SK-N-SH (cell line): ENCODE measurements around the gene CLIC4. TPM values are rescaled to one million over a fixed set of nuclear protein-coding genes. Genes with fewer than 3 reads are reported as not detected.

ENCODE experiments used
- CTCF ChIA-PET: fragments of 300-600, 350-600 bp; formaldehyde crosslinking; extraction: SDS; loops from one replicate; lab custom pipeline; 2021; lab: Yijun Ruan, JAX
- POLR2A ChIA-PET: fragments of 350-600 bp; sonication (Branson Sonifier 250); formaldehyde crosslinking; extraction: SDS; loops from one replicate; lab custom pipeline; 2020; ENCODE audit warnings: antibody characterized with exemption, inconsistent platforms; lab: Yijun Ruan, JAX
- DNase-seq: peaks from one replicate; pipeline ENCODE4 v3.0.0; 2012
- H2AFZ ChIP-seq: fragments of 200-600 bp; sonication (generic); 2 replicates; pipeline ENCODE4 v1.8.1; 2016; ENCODE audit warnings: antibody characterized with exemption, mild to moderate bottlenecking, low read depth
- H3F3A ChIP-seq: fragments of 200-600 bp; sonication (generic); replicated peaks from 2 replicates; pipeline ENCODE3; 2016; ENCODE audit warnings: antibody characterized with exemption, mild to moderate bottlenecking; ENCODE audit not compliant: insufficient read depth
- H3K27ac ChIP-seq, 2 experiments: fragments of 200-500 bp in 1 of 2; fragments of 200-600 bp in 1 of 2; sonication (Bioruptor generic) in 1 of 2; sonication (generic), shearing (Covaris generic) in 1 of 2; 2 replicates each; pipeline versions ENCODE4 v1.5.1 to v1.6.1; 2014 to 2016; ENCODE audit warnings: low read depth in 2 of 2, inconsistent platforms in 1 of 2, low read length in 1 of 2, mild to moderate bottlenecking in 1 of 2, mixed read lengths in 1 of 2
- H3K27me3 ChIP-seq: fragments of 200-600 bp; sonication (generic), shearing (Covaris generic); 2 replicates; pipeline ENCODE4 v1.6.1; 2016; ENCODE audit warnings: mixed run types; ENCODE audit not compliant: insufficient read depth
- H3K36me3 ChIP-seq, 2 experiments: fragments of 200-500 bp in 1 of 2; fragments of 200-600 bp in 1 of 2; sonication (Bioruptor generic) in 1 of 2; sonication (generic) in 1 of 2; replicated peaks in 1 of 2; 2 replicates each; pipeline versions ENCODE3 to v1.5.1; 2014 to 2016; ENCODE audit warnings: low read length in 1 of 2, mild to moderate bottlenecking in 1 of 2; ENCODE audit not compliant: insufficient read depth in 2 of 2, control insufficient read depth in 1 of 2
- H3K4me1 ChIP-seq, 2 experiments: fragments of 200-500 bp in 1 of 2; fragments of 200-600 bp in 1 of 2; sonication (Bioruptor generic) in 1 of 2; sonication (generic), shearing (Covaris generic) in 1 of 2; 2 replicates each; pipeline versions ENCODE4 v1.5.1 to v1.6.1; 2014 to 2016; ENCODE audit warnings: low read depth in 1 of 2, low read length in 1 of 2, mixed run types in 1 of 2; ENCODE audit not compliant: insufficient read depth in 2 of 2, control insufficient read depth in 1 of 2
- H3K4me2 ChIP-seq: fragments of 200-600 bp; sonication (generic), shearing (Covaris generic); 2 replicates; pipeline ENCODE4 v1.6.1; 2017; ENCODE audit warnings: mixed run types
- H3K4me3 ChIP-seq, 2 experiments: fragments of 200-500 bp in 1 of 2; fragments of 200-600 bp in 1 of 2; sonication (Bioruptor generic) in 1 of 2; sonication (generic), shearing (Covaris generic) in 1 of 2; 2 replicates each; pipeline versions ENCODE4 v1.5.1 to v1.8.1; 2014 to 2016; ENCODE audit warnings: low read depth in 2 of 2, inconsistent platforms in 1 of 2, low read length in 1 of 2, mild to moderate bottlenecking in 1 of 2, mixed read lengths in 1 of 2, moderate library complexity in 1 of 2
- H3K79me2 ChIP-seq: fragments of 200-600 bp; sonication (generic); 2 replicates; pipeline ENCODE4 v1.8.1; 2017; ENCODE audit warnings: mild to moderate bottlenecking; ENCODE audit not compliant: insufficient read depth
- H3K9ac ChIP-seq: fragments of 200-600 bp; sonication (generic); 2 replicates; pipeline ENCODE4 v1.6.1; 2017; ENCODE audit warnings: mixed run types
- H3K9me2 ChIP-seq: fragments of 200-600 bp; sonication (generic); 2 replicates; pipeline ENCODE4 v1.6.1; 2017; ENCODE audit warnings: mixed run types
- H3K9me3 ChIP-seq: fragments of 200-600 bp; sonication (generic); 2 replicates; pipeline ENCODE4 v1.6.1; 2017; ENCODE audit warnings: mixed run types, mild to moderate bottlenecking, moderate library complexity
- H4K20me1 ChIP-seq: fragments of 200-600 bp; sonication (generic); 2 replicates; pipeline ENCODE4 v1.6.1; 2017; ENCODE audit warnings: mild to moderate bottlenecking, mixed run types; ENCODE audit not compliant: insufficient read depth
- CHD2 ChIP-seq: fragments of 150-350 bp; IDR thresholded peaks from 2 replicates; pipeline ENCODE4 v1.6.1; 2018; ENCODE audit warnings: low read length; ENCODE audit not compliant: partially characterized antibody
- ELF1 ChIP-seq: IDR thresholded peaks from 2 replicates; pipeline ENCODE4 v1.4.0; 2012
- FOSL2 ChIP-seq: IDR thresholded peaks from 2 replicates; pipeline ENCODE4 v1.4.0; 2012; ENCODE audit warnings: low read depth, mild to moderate bottlenecking, moderate library complexity, borderline replicate concordance
- FOXJ3 ChIP-seq: sonication (generic); formaldehyde crosslinking; IDR thresholded peaks from 2 replicates; pipeline ENCODE4 v1.5.1; 2020; ENCODE audit warnings: mild to moderate bottlenecking, missing genetic modification reagents
- GABPA ChIP-seq: IDR thresholded peaks from 2 replicates; pipeline ENCODE4 v1.4.0; 2012; ENCODE audit warnings: low read depth, mild to moderate bottlenecking
- GATA2 ChIP-seq: sonication (generic); formaldehyde crosslinking; IDR thresholded peaks from 2 replicates; pipeline ENCODE4 v1.5.0; 2020; ENCODE audit warnings: mild to moderate bottlenecking, missing genetic modification reagents
- JUND ChIP-seq: IDR thresholded peaks from 2 replicates; pipeline ENCODE4 v1.4.0; 2012
- MXI1 ChIP-seq: IDR thresholded peaks from 2 replicates; pipeline ENCODE4 v1.6.1; 2012; ENCODE audit warnings: mild to moderate bottlenecking, low read depth, low read length, improper control_type of control experiment
- NFIC ChIP-seq: IDR thresholded peaks from 2 replicates; pipeline ENCODE4 v1.4.0; 2012; ENCODE audit warnings: borderline replicate concordance
- RAD21 ChIP-seq: IDR thresholded peaks from 2 replicates; pipeline ENCODE4 v1.6.1; 2012; ENCODE audit warnings: mild to moderate bottlenecking, low read length
- RXRA ChIP-seq: IDR thresholded peaks from 2 replicates; pipeline ENCODE4 v1.4.0; 2012; ENCODE audit warnings: low read depth, mild to moderate bottlenecking, borderline replicate concordance
- SMC3 ChIP-seq: IDR thresholded peaks from 2 replicates; pipeline ENCODE4 v1.6.1; 2012; ENCODE audit warnings: low read depth, low read length, improper control_type of control experiment
- TAF1 ChIP-seq: IDR thresholded peaks from 2 replicates; pipeline ENCODE4 v1.6.1; 2012; ENCODE audit warnings: low read depth, mild to moderate bottlenecking, low read length, moderate library complexity, borderline replicate concordance
- TCF12 ChIP-seq: IDR thresholded peaks from 2 replicates; pipeline ENCODE4 v1.4.0; 2012
- TEAD4 ChIP-seq: IDR thresholded peaks from 2 replicates; pipeline ENCODE4 v1.4.0; 2012; ENCODE audit warnings: mild to moderate bottlenecking, borderline replicate concordance; ENCODE audit not compliant: insufficient read depth
- YY1 ChIP-seq: IDR thresholded peaks from 2 replicates; pipeline ENCODE4 v1.4.0; 2012; ENCODE audit warnings: low read depth, mild to moderate bottlenecking
- WGBS: methylation state at CpG from one replicate; pipeline ENCODE4 v1.1.6; 2017; ENCODE audit warnings: low lambda C conversion rate; 5-methylcytosine and 5-hydroxymethylcytosine counted together
- polyA plus RNA-seq, 3 experiments: library from polyadenylated mRNA; depleted of rRNA; stranded (reverse); fragments of >200 nt; gene quantifications; 2 replicates each; pipeline ENCODE4 v1.2.3, GENCODE V29; 2012
- TF ChIP-seq, protein P1 (sequence below): IDR thresholded peaks from 2 replicates; pipeline ENCODE4 v1.4.0; 2012; ENCODE audit warnings: low read depth
- TF ChIP-seq, protein P2 (sequence below): IDR thresholded peaks from 2 replicates; pipeline ENCODE4 v1.6.1; 2012; ENCODE audit warnings: mild to moderate bottlenecking, low read depth, low read length, moderate library complexity
- TF ChIP-seq, protein P3 (sequence below): IDR thresholded peaks from 2 replicates; pipeline ENCODE4 v1.4.0; 2012; ENCODE audit warnings: low read depth, borderline replicate concordance
- TF ChIP-seq, protein P4 (sequence below): fragments of 150-350 bp; IDR thresholded peaks from 2 replicates; pipeline ENCODE4 v1.6.1; 2017; ENCODE audit warnings: antibody characterized with exemption, low read length, low read depth, borderline replicate concordance
- TF ChIP-seq, protein P5 (sequence below): IDR thresholded peaks from 2 replicates; pipeline ENCODE4; 2012

CLIC4 gene
- polyA plus RNA-seq, 1 of the 3 experiments (the other 2 are of a cell fraction), result 66.4 TPM

DNA sequence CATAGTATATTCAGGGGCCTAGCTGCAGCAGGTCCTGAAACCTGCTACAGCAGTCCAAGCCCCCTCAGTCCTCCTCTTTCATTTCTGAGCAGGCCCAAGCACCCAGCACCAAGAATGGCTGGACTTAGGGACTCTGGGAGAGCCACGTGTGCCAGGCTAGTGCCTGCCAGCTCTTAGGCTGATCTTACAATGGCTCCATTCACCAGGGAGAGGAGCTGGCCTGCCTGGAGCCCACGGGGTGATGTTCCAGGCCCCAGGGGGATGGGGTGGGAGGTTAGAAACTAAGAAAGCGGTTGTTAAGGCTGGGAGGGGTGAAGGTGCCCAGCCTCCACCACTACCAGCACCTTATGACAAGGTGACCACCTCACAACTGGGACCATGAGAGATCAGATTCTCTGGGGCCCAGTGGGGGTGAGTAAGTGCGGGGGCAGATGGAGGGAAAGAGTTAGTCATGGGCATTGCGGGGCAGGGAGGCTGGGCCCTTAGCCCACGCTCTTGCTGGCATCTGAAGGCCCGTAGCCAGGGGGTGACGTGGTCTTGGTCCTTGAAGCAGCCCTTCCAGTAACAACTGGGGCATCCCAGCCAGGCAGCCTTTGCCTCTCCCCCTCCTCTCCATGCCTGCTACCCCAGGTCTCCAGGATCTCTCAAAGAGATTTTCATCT, 30.3 kb upstream of the CLIC4 start:
- Histone ChIP-seq H3K4me2 (no peak overlapping the region), H2AFZ (no peak overlapping the region), H3K9me2 (no peaks in the 10 kb centered on the region), H3F3A (peaks cover 5% of the 10 kb centered on the region), H3K27ac (0 out of 4 replicates have a peak overlapping the region, but pooled peaks of 1 of the 2 experiments have one; percentile 13), H3K4me1 (peaks cover 2 to 8% of the 10 kb centered on the region in 2 experiments; a peak in 3 of 4 replicates), H3K27me3 (no peaks in the 10 kb centered on the region), H3K36me3 (no peaks in the 10 kb centered on the region), H4K20me1 (no peaks in the 10 kb centered on the region), H3K9ac (peak overlapping the region; percentile 18; the same call in 1 of the 2 replicates), H3K9me3 (no peaks in the 10 kb centered on the region), H3K79me2 (no peaks in the 10 kb centered on the region), H3K4me3 (no peak overlapping the region)
- WGBS, result 84% methylated on average over 8 of the region's 8 CpGs
- ChIA-PET CTCF (no interaction called here), POLR2A (no interaction called here)
- no peak for DNase-seq
- TF ChIP-seq TCF12 (0 out of 2 replicates have a peak, but pooled peaks have one; percentile 9), NFIC (0 out of 2 replicates have a peak, but pooled peaks have one; percentile 21), RAD21 (no peak), CHD2 (no peak), FOSL2 (peak; percentile 49; the same call in 1 of the 2 replicates), ELF1 (no peak)
- TF ChIP-seq, protein P1, sequence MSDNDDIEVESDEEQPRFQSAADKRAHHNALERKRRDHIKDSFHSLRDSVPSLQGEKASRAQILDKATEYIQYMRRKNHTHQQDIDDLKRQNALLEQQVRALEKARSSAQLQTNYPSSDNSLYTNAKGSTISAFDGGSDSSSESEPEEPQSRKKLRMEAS, result no peak

DNA sequence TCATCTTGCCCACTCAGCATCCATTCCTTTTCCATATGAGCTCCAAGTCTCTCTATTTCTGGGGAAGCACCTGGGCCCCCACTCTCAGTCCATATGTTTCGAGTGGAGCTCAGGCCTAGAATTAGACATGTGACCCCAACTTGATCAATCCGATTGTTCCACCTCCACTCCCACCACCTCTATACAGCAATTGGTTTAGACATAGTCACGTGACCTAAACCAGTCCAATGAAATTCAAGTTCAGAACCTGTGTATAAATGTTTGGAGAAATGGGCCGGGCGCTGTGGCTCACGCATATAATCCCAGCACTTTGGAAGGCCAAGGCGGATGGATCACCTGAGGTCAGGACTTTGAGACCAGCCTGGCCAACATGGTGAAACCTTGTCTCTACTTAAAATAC, 29.6 kb upstream of the CLIC4 start:
- CTCF ChIA-PET, result interaction anchor here (0.5 to 1.0 kb wide), 2 partner anchors 119 to 644 kb away, joined by 3 read pairs; no protein-coding TSS in a partner anchor
- no peaks in the 10 kb centered on the region for H4K20me1 ChIP-seq
- H3F3A ChIP-seq, result no peaks in the 10 kb centered on the region
- no peak overlapping the region for H3K9ac ChIP-seq
- no peaks in the 10 kb centered on the region for H3K9me2 ChIP-seq
- H3K27me3 ChIP-seq, result no peaks in the 10 kb centered on the region
- no peak overlapping the region for H3K27ac ChIP-seq
- H3K9me3 ChIP-seq, result no peaks in the 10 kb centered on the region
- peaks cover 2 to 14% of the 10 kb centered on the region in 2 experiments; a peak in 3 of 4 replicates for H3K4me1 ChIP-seq
- no peak overlapping the region for H3K4me3 ChIP-seq
- POLR2A ChIA-PET, result no interaction called here
- H3K79me2 ChIP-seq, result no peaks in the 10 kb centered on the region
- no peak overlapping the region for H2AFZ ChIP-seq
- no peak overlapping the region for H3K4me2 ChIP-seq
- 96% methylated on average over 7 of the region's 7 CpGs for WGBS
- no peak for DNase-seq
- no peaks in the 10 kb centered on the region for H3K36me3 ChIP-seq
- TF ChIP-seq RXRA, result no peak
- TF ChIP-seq, protein P2, sequence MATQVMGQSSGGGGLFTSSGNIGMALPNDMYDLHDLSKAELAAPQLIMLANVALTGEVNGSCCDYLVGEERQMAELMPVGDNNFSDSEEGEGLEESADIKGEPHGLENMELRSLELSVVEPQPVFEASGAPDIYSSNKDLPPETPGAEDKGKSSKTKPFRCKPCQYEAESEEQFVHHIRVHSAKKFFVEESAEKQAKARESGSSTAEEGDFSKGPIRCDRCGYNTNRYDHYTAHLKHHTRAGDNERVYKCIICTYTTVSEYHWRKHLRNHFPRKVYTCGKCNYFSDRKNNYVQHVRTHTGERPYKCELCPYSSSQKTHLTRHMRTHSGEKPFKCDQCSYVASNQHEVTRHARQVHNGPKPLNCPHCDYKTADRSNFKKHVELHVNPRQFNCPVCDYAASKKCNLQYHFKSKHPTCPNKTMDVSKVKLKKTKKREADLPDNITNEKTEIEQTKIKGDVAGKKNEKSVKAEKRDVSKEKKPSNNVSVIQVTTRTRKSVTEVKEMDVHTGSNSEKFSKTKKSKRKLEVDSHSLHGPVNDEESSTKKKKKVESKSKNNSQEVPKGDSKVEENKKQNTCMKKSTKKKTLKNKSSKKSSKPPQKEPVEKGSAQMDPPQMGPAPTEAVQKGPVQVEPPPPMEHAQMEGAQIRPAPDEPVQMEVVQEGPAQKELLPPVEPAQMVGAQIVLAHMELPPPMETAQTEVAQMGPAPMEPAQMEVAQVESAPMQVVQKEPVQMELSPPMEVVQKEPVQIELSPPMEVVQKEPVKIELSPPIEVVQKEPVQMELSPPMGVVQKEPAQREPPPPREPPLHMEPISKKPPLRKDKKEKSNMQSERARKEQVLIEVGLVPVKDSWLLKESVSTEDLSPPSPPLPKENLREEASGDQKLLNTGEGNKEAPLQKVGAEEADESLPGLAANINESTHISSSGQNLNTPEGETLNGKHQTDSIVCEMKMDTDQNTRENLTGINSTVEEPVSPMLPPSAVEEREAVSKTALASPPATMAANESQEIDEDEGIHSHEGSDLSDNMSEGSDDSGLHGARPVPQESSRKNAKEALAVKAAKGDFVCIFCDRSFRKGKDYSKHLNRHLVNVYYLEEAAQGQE, result no peak
- TF ChIP-seq, protein P3, sequence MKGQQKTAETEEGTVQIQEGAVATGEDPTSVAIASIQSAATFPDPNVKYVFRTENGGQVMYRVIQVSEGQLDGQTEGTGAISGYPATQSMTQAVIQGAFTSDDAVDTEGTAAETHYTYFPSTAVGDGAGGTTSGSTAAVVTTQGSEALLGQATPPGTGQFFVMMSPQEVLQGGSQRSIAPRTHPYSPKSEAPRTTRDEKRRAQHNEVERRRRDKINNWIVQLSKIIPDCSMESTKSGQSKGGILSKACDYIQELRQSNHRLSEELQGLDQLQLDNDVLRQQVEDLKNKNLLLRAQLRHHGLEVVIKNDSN, result no peak
- TF ChIP-seq JUND, result no peak
- TF ChIP-seq TAF1, result no peak
- TF ChIP-seq RAD21, result no peak
- no peak for TF ChIP-seq SMC3
- TF ChIP-seq, protein P1, result no peak
- TF ChIP-seq, protein P4, sequence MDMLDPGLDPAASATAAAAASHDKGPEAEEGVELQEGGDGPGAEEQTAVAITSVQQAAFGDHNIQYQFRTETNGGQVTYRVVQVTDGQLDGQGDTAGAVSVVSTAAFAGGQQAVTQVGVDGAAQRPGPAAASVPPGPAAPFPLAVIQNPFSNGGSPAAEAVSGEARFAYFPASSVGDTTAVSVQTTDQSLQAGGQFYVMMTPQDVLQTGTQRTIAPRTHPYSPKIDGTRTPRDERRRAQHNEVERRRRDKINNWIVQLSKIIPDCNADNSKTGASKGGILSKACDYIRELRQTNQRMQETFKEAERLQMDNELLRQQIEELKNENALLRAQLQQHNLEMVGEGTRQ, result no peak
- no peak for TF ChIP-seq FOXJ3 (CRISPR knock-in tag)
- TF ChIP-seq GATA2 (CRISPR knock-in tag), result no peak
- no peak for TF ChIP-seq FOSL2
- TF ChIP-seq, protein P5, sequence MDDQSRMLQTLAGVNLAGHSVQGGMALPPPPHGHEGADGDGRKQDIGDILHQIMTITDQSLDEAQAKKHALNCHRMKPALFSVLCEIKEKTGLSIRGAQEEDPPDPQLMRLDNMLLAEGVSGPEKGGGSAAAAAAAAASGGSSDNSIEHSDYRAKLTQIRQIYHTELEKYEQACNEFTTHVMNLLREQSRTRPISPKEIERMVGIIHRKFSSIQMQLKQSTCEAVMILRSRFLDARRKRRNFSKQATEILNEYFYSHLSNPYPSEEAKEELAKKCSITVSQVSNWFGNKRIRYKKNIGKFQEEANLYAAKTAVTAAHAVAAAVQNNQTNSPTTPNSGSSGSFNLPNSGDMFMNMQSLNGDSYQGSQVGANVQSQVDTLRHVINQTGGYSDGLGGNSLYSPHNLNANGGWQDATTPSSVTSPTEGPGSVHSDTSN, result no peak
- no peak for TF ChIP-seq GABPA
- TF ChIP-seq YY1, result no peak
- no peak for TF ChIP-seq MXI1
- TF ChIP-seq TEAD4, result no peak
